ENCODE results near the gene ESR1.

DNA sequence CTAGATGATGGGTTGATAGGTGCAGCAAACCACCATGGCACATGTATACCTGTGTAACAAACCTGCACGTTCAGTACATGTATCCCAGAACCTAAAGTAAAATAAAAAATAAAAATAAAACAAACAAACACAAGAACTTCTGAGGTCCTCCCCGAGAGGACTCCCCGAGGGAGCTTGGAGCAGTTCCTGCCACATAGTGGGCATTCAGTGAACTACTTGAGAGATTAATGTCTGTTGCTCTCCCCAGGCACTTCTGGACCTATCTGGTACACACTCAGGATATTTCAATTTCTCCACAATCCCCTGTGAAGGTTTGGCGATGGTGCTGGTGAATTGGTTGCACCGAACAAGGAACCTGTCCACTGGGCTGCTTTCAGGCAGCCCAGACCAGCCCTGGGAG, 311.2 kb downstream of the ESR1 start:
- TF ChIP-seq, protein P1, sequence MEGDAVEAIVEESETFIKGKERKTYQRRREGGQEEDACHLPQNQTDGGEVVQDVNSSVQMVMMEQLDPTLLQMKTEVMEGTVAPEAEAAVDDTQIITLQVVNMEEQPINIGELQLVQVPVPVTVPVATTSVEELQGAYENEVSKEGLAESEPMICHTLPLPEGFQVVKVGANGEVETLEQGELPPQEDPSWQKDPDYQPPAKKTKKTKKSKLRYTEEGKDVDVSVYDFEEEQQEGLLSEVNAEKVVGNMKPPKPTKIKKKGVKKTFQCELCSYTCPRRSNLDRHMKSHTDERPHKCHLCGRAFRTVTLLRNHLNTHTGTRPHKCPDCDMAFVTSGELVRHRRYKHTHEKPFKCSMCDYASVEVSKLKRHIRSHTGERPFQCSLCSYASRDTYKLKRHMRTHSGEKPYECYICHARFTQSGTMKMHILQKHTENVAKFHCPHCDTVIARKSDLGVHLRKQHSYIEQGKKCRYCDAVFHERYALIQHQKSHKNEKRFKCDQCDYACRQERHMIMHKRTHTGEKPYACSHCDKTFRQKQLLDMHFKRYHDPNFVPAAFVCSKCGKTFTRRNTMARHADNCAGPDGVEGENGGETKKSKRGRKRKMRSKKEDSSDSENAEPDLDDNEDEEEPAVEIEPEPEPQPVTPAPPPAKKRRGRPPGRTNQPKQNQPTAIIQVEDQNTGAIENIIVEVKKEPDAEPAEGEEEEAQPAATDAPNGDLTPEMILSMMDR (IDR thresholded peaks at IDR 0.05) = no peak
- no peak for TF ChIP-seq POLR2A (IDR thresholded peaks at IDR 0.05)
